Mucosa of descending colon (tissue), 3 donors: ENCODE results near the gene MGAT3. TPM values are rescaled to one million over a fixed set of nuclear protein-coding genes. Genes with fewer than 3 reads are reported as not detected.

ENCODE experiments used
- ATAC-seq: fragments of 200-7000 bp; cut with Tn5 transposase; one replicate; pipeline ENCODE4 v1.9.1; 2020; ENCODE audit warnings: mild to moderate bottlenecking, moderate library complexity
- DNase-seq, 3 donors: peaks; one replicate each; pipeline ENCODE4 v3.0.0-alpha.2; 2020
- H3K36me3 ChIP-seq: fragments of 200-600 bp; one replicate; pipeline ENCODE4 v1.8.0; 2021; ENCODE audit warnings: low read depth, mild to moderate bottlenecking
- H3K4me1 ChIP-seq: fragments of 200-600 bp; one replicate; pipeline ENCODE4 v1.8.0; 2021; ENCODE audit warnings: low read depth, mild to moderate bottlenecking
- H3K4me3 ChIP-seq: fragments of 200-600 bp; one replicate; pipeline ENCODE4 v1.8.0; 2021; ENCODE audit warnings: mild to moderate bottlenecking
- H3K9me3 ChIP-seq: fragments of 200-600 bp; one replicate; pipeline ENCODE4 v1.8.0; 2021; ENCODE audit warnings: mild to moderate bottlenecking
- CTCF ChIP-seq: fragments of 200-600 bp; IDR thresholded peaks from one replicate; pipeline ENCODE4 v1.8.0; 2022; ENCODE audit warnings: antibody characterized with exemption, mild to moderate bottlenecking
- intact Hi-C, 2 donors: fragments of 100-400 bp; cut with DNase I in 1 of 2; cut with micrococcal nuclease in 1 of 2; formaldehyde crosslinking; loops; one replicate each; pipeline versions ENCODE4 v1.11.0 to v1.11.1; 2022; cut with DNase I, micrococcal nuclease
- total RNA-seq, 3 donors: library from RNA; stranded (reverse); fragmentation: NEBNext Ultra II Directional in 2 of 3; extraction: Animal tissue kit (Norgen Biotek cat#: 25700) in 2 of 3; gene quantifications; one replicate each; pipeline versions ENCODE4 v1.2.1 to v1.2.4, GENCODE V29; 2021 to 2023
- donor health status: DM: no; HTN: no; CAD: no; lungs with moderate emphysema.
- donor health status: DM: no; HTN: no; CAD: no.
- donor health status: DM: no; HTN: yes; CAD: no.

Gene MGAT3
- total RNA-seq, 3 donors from 2014 or later = 5.1 to 8.5 (median 6.5) TPM

- H3K36me3 ChIP-seq = peaks cover 5% of the 10 kb centered on the region
- no peaks in the 10 kb centered on the region for H3K9me3 ChIP-seq
- DNase-seq (peak in 1 of 3 donors; percentile 47), ATAC-seq (no peak)
- intact Hi-C loops = no loop called here
- H3K4me1 ChIP-seq = no peaks in the 10 kb centered on the region
- TF ChIP-seq CTCF = no peak
- no peak overlapping the region for H3K4me3 ChIP-seq
Measured at GRCh38 chr22:39512026-39512425, 55.2 kb downstream of the MGAT3 start.

- no peaks in the 10 kb centered on the region for H3K9me3 ChIP-seq
- TF ChIP-seq CTCF = no peak
- peaks cover 2% of the 10 kb centered on the region for H3K4me1 ChIP-seq
- ATAC-seq (no peak), DNase-seq (peak in 1 of 3 donors; percentile 52)
- no peak overlapping the region for H3K4me3 ChIP-seq
- intact Hi-C loops = no loop called here
- H3K36me3 ChIP-seq = peaks cover 5% of the 10 kb centered on the region
Measured at GRCh38 chr22:39513791-39514190, 57.0 kb downstream of the MGAT3 start.

GRCh38 chr22:39514373-39514973, 57.7 kb downstream of the MGAT3 start:
- H3K4me1 ChIP-seq = peaks cover 8% of the 10 kb centered on the region
- no peaks in the 10 kb centered on the region for H3K9me3 ChIP-seq
- H3K36me3 ChIP-seq = peaks cover 3% of the 10 kb centered on the region
- peak; percentile 46 for ATAC-seq
- intact Hi-C loops = no loop called here
- TF ChIP-seq CTCF = peak; percentile 61
- DNase-seq = peak in 2 of 3 donors; percentile 72 to 89
- no peak overlapping the region for H3K4me3 ChIP-seq

GRCh38 chr22:39515266-39516050, 58.6 kb downstream of the MGAT3 start:
- no peak for TF ChIP-seq CTCF
- no peak for ATAC-seq
- Histone ChIP-seq H3K36me3 (no peaks in the 10 kb centered on the region), H3K4me3 (no peak overlapping the region), H3K4me1 (peaks cover 8% of the 10 kb centered on the region), H3K9me3 (no peaks in the 10 kb centered on the region)
- no peak for DNase-seq
- intact Hi-C loops = no loop called here

- H3K4me1 ChIP-seq = peaks cover 17% of the 10 kb centered on the region
- no peak for TF ChIP-seq CTCF
- H3K9me3 ChIP-seq = no peaks in the 10 kb centered on the region
- intact Hi-C loops = no loop called here
- ATAC-seq (no peak), DNase-seq (no peak)
- H3K4me3 ChIP-seq = no peak overlapping the region
- H3K36me3 ChIP-seq = no peaks in the 10 kb centered on the region
Measured at GRCh38 chr22:39517470-39517869, 60.7 kb downstream of the MGAT3 start.
